Stimulated activated CD4-positive, alpha-beta T cell treated with anti-CD3 and anti-CD28 coated beads, TNF-alpha, amount 100 ng/mL, for 1 hour (primary cell): ENCODE measurements around the gene FAM78A.
"Not testable (repeated sequence)": the region's sequence is repeated elsewhere in the genome, so short reads cannot be mapped to it uniquely, and the experiment has no call there.

ENCODE experiments used
- DNase-seq, 3 donors: peaks; one replicate each; pipeline ENCODE4 v3.0.0-alpha.2; 2020; ENCODE audit warnings: low read depth in 3 of 3, low spot score in 1 of 3

FAM78A gene

GRCh38 chr9:131216806-131217205 is 59.5 kb downstream of the FAM78A start:
- no peak for DNase-seq

- DNase-seq: no peak
Measured at GRCh38 chr9:131214876-131215275, 61.4 kb downstream of the FAM78A start.

GRCh38 chr9:131214286-131214856 is 61.9 kb downstream of the FAM78A start:
- DNase-seq: no peak

DNA sequence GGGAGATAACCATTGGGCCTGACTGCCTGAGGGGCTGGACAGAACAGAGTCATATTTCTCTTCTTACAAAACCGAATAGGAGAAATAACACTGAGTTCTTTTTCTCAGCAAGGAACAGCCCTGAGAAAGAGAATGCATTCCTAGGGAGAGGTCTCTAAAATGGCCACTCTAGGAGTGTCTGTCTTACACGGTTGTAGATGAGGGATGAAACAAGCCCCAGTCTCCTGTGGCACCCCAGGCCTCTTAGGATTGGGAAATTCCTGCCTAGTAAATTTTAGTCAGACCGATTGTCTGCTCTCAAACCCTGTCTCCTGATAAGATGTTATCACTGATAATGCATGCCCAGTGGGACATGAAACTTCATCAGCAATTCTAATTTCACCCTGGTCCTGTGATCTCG is 64.4 kb downstream of the FAM78A start:
- not testable (repeated sequence) for DNase-seq
